ENCODE results near the gene POP4. TPM values are rescaled to one million over a fixed set of nuclear protein-coding genes. Genes with fewer than 3 reads are reported as not detected.

POP4 gene
- total RNA-seq, 2 experiments from 2014 or later = 102 to 103 TPM

GRCh38 chr19:29567366-29567915 is 38.6 kb upstream of the POP4 start:
- H3K27ac Mint-ChIP-seq = no peak overlapping the region
- H3K9me3 Mint-ChIP-seq = no peaks in the 10 kb centered on the region
- intact Hi-C loops (cut with micrococcal nuclease) = no loop called here
- H3K36me3 Mint-ChIP-seq = no peaks in the 10 kb centered on the region
- POLR2A ChIA-PET = no interaction called here
- CTCF ChIA-PET = no interaction called here
- peaks cover 14% of the 10 kb centered on the region for H3K4me1 Mint-ChIP-seq (ENCODE audit: low read depth)
- no peak overlapping the region for H3K4me3 Mint-ChIP-seq
- no peak for DNase-seq
- peaks cover 42% of the 10 kb centered on the region for H3K27me3 Mint-ChIP-seq

- Mint-ChIP-seq H3K27me3 (peaks cover 44% of the 10 kb centered on the region), H3K4me3 (no peak overlapping the region), H3K36me3 (no peaks in the 10 kb centered on the region), H3K27ac (no peak overlapping the region), H3K9me3 (no peaks in the 10 kb centered on the region), H3K4me1 (ENCODE audit: low read depth) (peaks cover 14% of the 10 kb centered on the region)
- intact Hi-C loops (cut with micrococcal nuclease) = no loop called here
- POLR2A ChIA-PET = no interaction called here
- DNase-seq = no peak
- CTCF ChIA-PET = no interaction called here
Measured at GRCh38 chr19:29568036-29569025, 37.8 kb upstream of the POP4 start.

GRCh38 chr19:29569038-29569911 is 36.8 kb upstream of the POP4 start:
- ChIA-PET POLR2A (no interaction called here), CTCF (no interaction called here)
- Mint-ChIP-seq H3K4me3 (no peak overlapping the region), H3K27ac (no peak overlapping the region), H3K36me3 (no peaks in the 10 kb centered on the region), H3K27me3 (peaks cover 45% of the 10 kb centered on the region), H3K4me1 (ENCODE audit: low read depth) (peaks cover 14% of the 10 kb centered on the region), H3K9me3 (no peaks in the 10 kb centered on the region)
- intact Hi-C loops (cut with micrococcal nuclease) = no loop called here
- no peak for DNase-seq

- CTCF ChIA-PET = no interaction called here
- H3K4me1 Mint-ChIP-seq (ENCODE audit: low read depth) = peaks cover 10% of the 10 kb centered on the region
- H3K4me3 Mint-ChIP-seq = no peak overlapping the region
- POLR2A ChIA-PET = no interaction called here
- no peaks in the 10 kb centered on the region for H3K9me3 Mint-ChIP-seq
- DNase-seq = no peak
- H3K36me3 Mint-ChIP-seq = no peaks in the 10 kb centered on the region
- no peak overlapping the region for H3K27ac Mint-ChIP-seq
- intact Hi-C loops (cut with micrococcal nuclease) = no loop called here
- peaks cover 50% of the 10 kb centered on the region for H3K27me3 Mint-ChIP-seq
Measured at GRCh38 chr19:29571181-29571580, 34.9 kb upstream of the POP4 start.

GRCh38 chr19:29573486-29573885 is 32.6 kb upstream of the POP4 start:
- H3K4me1 Mint-ChIP-seq (ENCODE audit: low read depth) = peaks cover 23% of the 10 kb centered on the region
- H3K4me3 Mint-ChIP-seq = no peak overlapping the region
- CTCF ChIA-PET = interaction anchor here (0.6 to 1.3 kb wide), 2 partner anchors 33 to 143 kb away, joined by 3 to 4 read pairs; no protein-coding TSS in a partner anchor
- peaks cover 57% of the 10 kb centered on the region for H3K27me3 Mint-ChIP-seq
- no peak for DNase-seq
- H3K9me3 Mint-ChIP-seq = no peaks in the 10 kb centered on the region
- H3K36me3 Mint-ChIP-seq = no peaks in the 10 kb centered on the region
- H3K27ac Mint-ChIP-seq = no peak overlapping the region
- POLR2A ChIA-PET = no interaction called here
- intact Hi-C loops (cut with micrococcal nuclease) = no loop called here

GRCh38 chr19:29574510-29574909 is 31.6 kb upstream of the POP4 start:
- no peak for DNase-seq
- POLR2A ChIA-PET = no interaction called here
- H3K27ac Mint-ChIP-seq = no peak overlapping the region
- CTCF ChIA-PET = interaction anchor here (1.7 to 1.9 kb wide), 3 partner anchors 13 to 46 kb away, joined by 4 to 5 read pairs (median 4); no protein-coding TSS in a partner anchor
- H3K27me3 Mint-ChIP-seq = peaks cover 62% of the 10 kb centered on the region
- no peaks in the 10 kb centered on the region for H3K9me3 Mint-ChIP-seq
- no peak overlapping the region for H3K4me3 Mint-ChIP-seq
- intact Hi-C loops (cut with micrococcal nuclease) = no loop called here
- no peaks in the 10 kb centered on the region for H3K36me3 Mint-ChIP-seq
- peaks cover 23% of the 10 kb centered on the region for H3K4me1 Mint-ChIP-seq (ENCODE audit: low read depth)

- ChIA-PET POLR2A (interaction anchor here (2.5 kb wide), 1 partner anchor 30 kb away, joined by 20 read pairs; the partner anchor contains the start of gene POP4), CTCF (interaction anchor here (0.6 to 1.9 kb wide), 8 partner anchors 11 to 247 kb away, joined by 3 to 5 read pairs (median 4); no protein-coding TSS in a partner anchor)
- Mint-ChIP-seq H3K4me3 (no peak overlapping the region), H3K9me3 (peaks cover 3% of the 10 kb centered on the region), H3K27me3 (peaks cover 65% of the 10 kb centered on the region), H3K4me1 (ENCODE audit: low read depth) (peaks cover 23% of the 10 kb centered on the region), H3K27ac (no peak overlapping the region), H3K36me3 (no peaks in the 10 kb centered on the region)
- intact Hi-C loops (cut with micrococcal nuclease) = loop anchor here (1.0 kb wide), 2 partner anchors 11 to 30 kb away; partner anchors contain the start of gene POP4
- peak; percentile 42 for DNase-seq
Measured at GRCh38 chr19:29576046-29576606, 30.0 kb upstream of the POP4 start.

- peaks cover 23% of the 10 kb centered on the region for H3K4me1 Mint-ChIP-seq (ENCODE audit: low read depth)
- ChIA-PET CTCF (interaction anchor here (0.6 to 1.4 kb wide), 5 partner anchors 11 to 248 kb away, joined by 3 to 4 read pairs (median 3); no protein-coding TSS in a partner anchor), POLR2A (interaction anchor here (2.5 kb wide), 1 partner anchor 29 kb away, joined by 20 read pairs; the partner anchor contains the start of gene POP4)
- no peak overlapping the region for H3K27ac Mint-ChIP-seq
- peaks cover 7% of the 10 kb centered on the region for H3K9me3 Mint-ChIP-seq
- H3K36me3 Mint-ChIP-seq = peaks cover 4% of the 10 kb centered on the region
- H3K27me3 Mint-ChIP-seq = peaks cover 63% of the 10 kb centered on the region
- intact Hi-C loops (cut with micrococcal nuclease) = loop anchor here (1.0 kb wide), 2 partner anchors 10 to 29 kb away; partner anchors contain the start of gene POP4
- H3K4me3 Mint-ChIP-seq = no peak overlapping the region
- peak; percentile 73 for DNase-seq
Measured at GRCh38 chr19:29576761-29577648, 29.1 kb upstream of the POP4 start.

- Mint-ChIP-seq H3K4me3 (no peak overlapping the region), H3K36me3 (peaks cover 4% of the 10 kb centered on the region), H3K9me3 (peaks cover 7% of the 10 kb centered on the region), H3K4me1 (ENCODE audit: low read depth) (peaks cover 23% of the 10 kb centered on the region), H3K27me3 (peaks cover 63% of the 10 kb centered on the region), H3K27ac (no peak overlapping the region)
- ChIA-PET CTCF (interaction anchor here (0.7 to 1.2 kb wide), 4 partner anchors 10 to 153 kb away, joined by 3 read pairs; no protein-coding TSS in a partner anchor), POLR2A (interaction anchor here (2.5 kb wide), 1 partner anchor 28 kb away, joined by 20 read pairs; the partner anchor contains the start of gene POP4)
- DNase-seq = no peak
- intact Hi-C loops (cut with micrococcal nuclease) = no loop called here
Measured at GRCh38 chr19:29577649-29577963, 28.5 kb upstream of the POP4 start.

GRCh38 chr19:29578349-29578748 is 27.7 kb upstream of the POP4 start:
- ChIA-PET CTCF (interaction anchor here (0.7 to 0.8 kb wide), 2 partner anchors 112 to 138 kb away, joined by 3 read pairs; no protein-coding TSS in a partner anchor), POLR2A (no interaction called here)
- no peak overlapping the region for H3K27ac Mint-ChIP-seq
- H3K4me1 Mint-ChIP-seq (ENCODE audit: low read depth) = peaks cover 23% of the 10 kb centered on the region
- peaks cover 61% of the 10 kb centered on the region for H3K27me3 Mint-ChIP-seq
- no peak for DNase-seq
- no peak overlapping the region for H3K4me3 Mint-ChIP-seq
- H3K9me3 Mint-ChIP-seq = peaks cover 7% of the 10 kb centered on the region
- H3K36me3 Mint-ChIP-seq = peaks cover 4% of the 10 kb centered on the region
- intact Hi-C loops (cut with micrococcal nuclease) = no loop called here

Measured in activated CD4-positive, alpha-beta memory T cell treated with anti-CD3 and anti-CD28 coated beads for 36 hours (primary cell).